ENCODE results near the gene HMGB2. TPM values are rescaled to one million over a fixed set of nuclear protein-coding genes. Genes with fewer than 3 reads are reported as not detected.

HMGB2 gene
- total RNA-seq, 1 experiment from 2014 or later: 111 TPM

DNA sequence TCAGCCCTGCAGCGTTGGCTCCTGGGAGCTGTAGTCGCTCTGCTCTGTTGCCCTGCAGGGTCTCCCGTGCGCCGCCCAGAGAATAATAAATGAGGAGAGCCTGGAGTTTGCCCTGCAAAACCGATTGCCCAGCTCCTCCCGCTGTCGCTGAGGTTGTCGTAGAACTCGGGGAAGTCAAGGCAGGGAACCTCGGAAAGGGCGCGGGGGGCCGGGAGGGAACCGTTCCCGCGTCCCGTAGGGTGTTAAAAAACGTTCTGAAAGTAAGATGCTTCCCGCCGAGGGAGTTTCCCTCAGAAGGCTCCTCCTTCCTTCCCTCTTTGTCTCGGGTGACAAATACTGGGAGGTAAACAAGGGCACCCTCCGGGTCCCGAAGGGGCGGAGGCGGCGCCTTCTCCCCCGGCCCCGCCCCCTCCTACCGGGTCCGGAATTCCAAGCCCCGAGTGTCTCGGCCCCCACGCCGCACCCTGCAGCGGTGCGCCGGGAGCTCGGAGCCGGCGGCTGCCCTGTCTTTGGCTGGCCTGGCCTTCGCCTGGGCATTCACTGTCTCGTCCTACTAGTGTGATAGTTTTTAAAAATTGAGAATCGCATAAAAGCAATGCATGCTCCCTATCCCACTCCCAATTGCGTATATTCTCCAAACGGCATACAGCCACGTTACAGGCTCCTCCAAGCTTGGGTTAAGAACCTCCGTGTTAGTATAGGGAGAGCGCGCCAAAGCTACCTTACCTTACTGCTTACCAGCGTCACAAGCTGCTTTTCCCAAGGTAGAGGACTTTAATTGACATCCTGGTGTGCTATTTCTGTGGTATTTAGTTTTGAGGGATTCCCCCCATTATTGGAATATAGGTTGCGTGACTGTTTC, 964 bp upstream of the HMGB2 start:
- TF ChIP-seq EZH2 (IDR thresholded peaks at IDR 0.05; ENCODE audit: low read length, unreplicated experiment): no peak
- TF ChIP-seq, protein P1, sequence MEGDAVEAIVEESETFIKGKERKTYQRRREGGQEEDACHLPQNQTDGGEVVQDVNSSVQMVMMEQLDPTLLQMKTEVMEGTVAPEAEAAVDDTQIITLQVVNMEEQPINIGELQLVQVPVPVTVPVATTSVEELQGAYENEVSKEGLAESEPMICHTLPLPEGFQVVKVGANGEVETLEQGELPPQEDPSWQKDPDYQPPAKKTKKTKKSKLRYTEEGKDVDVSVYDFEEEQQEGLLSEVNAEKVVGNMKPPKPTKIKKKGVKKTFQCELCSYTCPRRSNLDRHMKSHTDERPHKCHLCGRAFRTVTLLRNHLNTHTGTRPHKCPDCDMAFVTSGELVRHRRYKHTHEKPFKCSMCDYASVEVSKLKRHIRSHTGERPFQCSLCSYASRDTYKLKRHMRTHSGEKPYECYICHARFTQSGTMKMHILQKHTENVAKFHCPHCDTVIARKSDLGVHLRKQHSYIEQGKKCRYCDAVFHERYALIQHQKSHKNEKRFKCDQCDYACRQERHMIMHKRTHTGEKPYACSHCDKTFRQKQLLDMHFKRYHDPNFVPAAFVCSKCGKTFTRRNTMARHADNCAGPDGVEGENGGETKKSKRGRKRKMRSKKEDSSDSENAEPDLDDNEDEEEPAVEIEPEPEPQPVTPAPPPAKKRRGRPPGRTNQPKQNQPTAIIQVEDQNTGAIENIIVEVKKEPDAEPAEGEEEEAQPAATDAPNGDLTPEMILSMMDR (conservative IDR thresholded peaks at IDR 0.05; ENCODE audit: low read depth, low read length): no peak
- no peak for TF ChIP-seq EZH2phosphoT487 (IDR thresholded peaks at IDR 0.05; ENCODE audit: borderline replicate concordance, low read length)
- BruUV-seq (replicated peaks): TSS peak; percentile 69
- Histone ChIP-seq H3K4me3 (ENCODE audit: low read length) (peak overlapping the region; percentile 91), H3F3A (ENCODE audit: low read length, unreplicated experiment) (no peaks in the 10 kb centered on the region), H3K9me2 (replicated peaks; ENCODE audit: low read length) (no peaks in the 10 kb centered on the region), H3K9me3 (ENCODE audit: low read length) (no peaks in the 10 kb centered on the region), H3K79me2 (ENCODE audit: low read length) (peaks cover 50% of the 10 kb centered on the region), H3K4me2 (ENCODE audit: low read length) (peak overlapping the region; percentile 96), H2AFZ (ENCODE audit: low read length) (peak overlapping the region; percentile 95), H3K27me3 (ENCODE audit: low read length) (no peaks in the 10 kb centered on the region), H3K4me1 (ENCODE audit: insufficient read depth, low read length) (peaks cover 27% of the 10 kb centered on the region), H3K36me3 (ENCODE audit: low read depth, low read length) (peaks cover 19% of the 10 kb centered on the region), H3K27ac (ENCODE audit: low read length) (peak overlapping the region; percentile 91), H3K9ac (ENCODE audit: low read length) (peak overlapping the region; percentile 97), H4K20me1 (ENCODE audit: low read length) (peaks cover 18% of the 10 kb centered on the region)
- DNase-seq: peak; percentile 89
- intact Hi-C loops (cut with micrococcal nuclease): loop anchor here (1.0 to 2.0 kb wide), 2 partner anchors 34 to 82 kb away; no protein-coding TSS in a partner anchor
- ChIA-PET POLR2A (ENCODE audit: unreplicated experiment) (interaction anchor here (0.6 to 1.0 kb wide), 6 partner anchors 26 to 296 kb away, joined by 3 to 52 read pairs (median 5); partner anchors contain the start of gene SAP30), CTCF (interaction anchor here (0.6 to 1.5 kb wide), 4 partner anchors 16 to 83 kb away, joined by 3 to 4 read pairs (median 3); partner anchors contain the start of gene SAP30)
- ATAC-seq: peak; percentile 56

DNA sequence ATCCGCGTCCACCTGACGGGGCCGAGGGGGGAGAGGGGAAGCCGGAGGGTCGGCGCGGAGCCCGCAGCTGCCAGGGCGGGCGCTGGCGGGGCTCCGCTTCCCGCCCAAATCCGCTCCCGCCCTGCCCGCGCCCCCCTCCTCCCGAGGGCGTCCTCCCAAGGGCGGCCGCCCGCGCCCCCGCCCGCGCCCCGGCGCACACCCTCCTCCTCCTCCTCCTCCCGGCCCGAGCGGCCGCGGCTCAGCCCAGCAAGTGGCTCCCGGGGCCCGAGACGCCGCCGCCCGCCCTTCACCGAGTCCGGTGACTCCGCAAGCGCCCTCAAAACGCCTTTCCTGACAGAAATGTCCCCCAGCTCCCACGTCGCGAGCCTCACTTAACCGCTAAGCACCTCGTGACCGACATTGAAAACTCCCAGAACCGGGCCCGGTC, 487 bp downstream of the HMGB2 start:
- Histone ChIP-seq H3K4me2 (ENCODE audit: low read length) (peak overlapping the region; percentile 95), H3K4me1 (ENCODE audit: insufficient read depth, low read length) (peaks cover 27% of the 10 kb centered on the region), H3K27ac (ENCODE audit: low read length) (peak overlapping the region; percentile 85), H2AFZ (ENCODE audit: low read length) (peak overlapping the region; percentile 75), H4K20me1 (ENCODE audit: low read length) (peaks cover 18% of the 10 kb centered on the region), H3F3A (ENCODE audit: low read length, unreplicated experiment) (no peaks in the 10 kb centered on the region), H3K9me2 (replicated peaks; ENCODE audit: low read length) (no peaks in the 10 kb centered on the region), H3K4me3 (ENCODE audit: low read length) (peak overlapping the region; percentile 91), H3K9ac (ENCODE audit: low read length) (peak overlapping the region; percentile 100), H3K27me3 (ENCODE audit: low read length) (no peaks in the 10 kb centered on the region), H3K79me2 (ENCODE audit: low read length) (peaks cover 50% of the 10 kb centered on the region), H3K36me3 (ENCODE audit: low read depth, low read length) (peaks cover 25% of the 10 kb centered on the region), H3K9me3 (ENCODE audit: low read length) (no peaks in the 10 kb centered on the region)
- DNase-seq (peak; percentile 13), ATAC-seq (0 out of 2 replicates have a peak, but pooled peaks have one; percentile 3)
- TF ChIP-seq EZH2phosphoT487 (IDR thresholded peaks at IDR 0.05; ENCODE audit: borderline replicate concordance, low read length) (no peak), EZH2 (IDR thresholded peaks at IDR 0.05; ENCODE audit: low read length, unreplicated experiment) (no peak)
- TF ChIP-seq, protein P1 (conservative IDR thresholded peaks at IDR 0.05; ENCODE audit: low read depth, low read length): no peak
- ChIA-PET POLR2A (ENCODE audit: unreplicated experiment) (interaction anchor here (0.7 to 1.0 kb wide), 2 partner anchors 37 kb away, joined by 4 to 52 read pairs; partner anchors contain the start of gene SAP30), CTCF (interaction anchor here (1.0 to 1.3 kb wide), 2 partner anchors 15 to 27 kb away, joined by 3 read pairs; no protein-coding TSS in a partner anchor)
- BruUV-seq (replicated peaks): no TSS peak
- intact Hi-C loops (cut with micrococcal nuclease): loop anchor here (1.0 to 2.0 kb wide), 2 partner anchors 36 to 83 kb away; no protein-coding TSS in a partner anchor

Measured in PC-3 (cell line).